Ishikawa (cell line): ENCODE measurements around the gene LYRM4.

Source experiments
- CEBPB ChIP-seq: IDR thresholded peaks from 2 replicates; pipeline ENCODE4 v1.6.1; 2012
- CREB1 ChIP-seq: IDR thresholded peaks from 2 replicates; pipeline ENCODE4 v1.6.1; 2012; ENCODE audit warnings: low read depth
- EGR1 ChIP-seq: IDR thresholded peaks from 2 replicates; pipeline ENCODE4 v1.6.1; 2012
- EP300 ChIP-seq: IDR thresholded peaks from 2 replicates; pipeline ENCODE4 v1.6.1; 2012; ENCODE audit warnings: borderline replicate concordance
- FOXM1 ChIP-seq: IDR thresholded peaks from 2 replicates; pipeline ENCODE4 v1.6.1; 2012; ENCODE audit warnings: low read depth, borderline replicate concordance
- NFIC ChIP-seq: IDR thresholded peaks from 2 replicates; pipeline ENCODE4 v1.6.1; 2012
- RAD21 ChIP-seq: IDR thresholded peaks from 2 replicates; pipeline ENCODE4 v1.6.1; 2012; ENCODE audit warnings: low read depth
- TAF1 ChIP-seq: IDR thresholded peaks from 2 replicates; pipeline ENCODE4 v1.6.1; 2012; ENCODE audit warnings: low read depth, mild to moderate bottlenecking
- TEAD4 ChIP-seq: IDR thresholded peaks from 2 replicates; pipeline ENCODE4 v1.6.1; 2012
- TF ChIP-seq, protein P1 (sequence below): IDR thresholded peaks from 2 replicates; pipeline ENCODE4 v1.6.1; 2012
- TF ChIP-seq, protein P2 (sequence below): IDR thresholded peaks from 2 replicates; pipeline ENCODE4 v1.6.1; 2012; ENCODE audit warnings: low read depth, mild to moderate bottlenecking

DNA sequence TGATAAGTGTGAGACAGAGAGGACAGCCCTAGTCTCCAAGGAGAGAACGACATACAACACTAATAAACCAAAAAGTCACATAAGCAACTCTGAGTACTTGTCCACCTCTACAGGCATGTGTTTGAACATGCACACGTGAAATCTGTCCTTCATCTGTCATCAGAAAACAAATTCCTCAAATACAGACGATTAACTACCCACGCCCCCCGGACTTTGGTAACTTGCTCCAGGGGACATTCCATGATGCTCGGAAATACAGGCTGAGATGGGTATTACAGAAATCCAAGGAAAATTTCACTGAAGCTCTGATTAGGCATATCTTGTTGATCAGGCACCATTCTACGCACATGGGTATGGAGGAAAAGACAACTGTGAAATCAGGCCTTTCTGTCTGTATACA, 57.8 kb downstream of the LYRM4 start:
- TF ChIP-seq EP300 (no peak), TEAD4 (no peak), RAD21 (no peak), FOXM1 (no peak), CREB1 (no peak), EGR1 (no peak), NFIC (no peak), TAF1 (no peak), CEBPB (no peak)
- TF ChIP-seq, protein P1, sequence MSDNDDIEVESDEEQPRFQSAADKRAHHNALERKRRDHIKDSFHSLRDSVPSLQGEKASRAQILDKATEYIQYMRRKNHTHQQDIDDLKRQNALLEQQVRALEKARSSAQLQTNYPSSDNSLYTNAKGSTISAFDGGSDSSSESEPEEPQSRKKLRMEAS: no peak
- TF ChIP-seq, protein P2, sequence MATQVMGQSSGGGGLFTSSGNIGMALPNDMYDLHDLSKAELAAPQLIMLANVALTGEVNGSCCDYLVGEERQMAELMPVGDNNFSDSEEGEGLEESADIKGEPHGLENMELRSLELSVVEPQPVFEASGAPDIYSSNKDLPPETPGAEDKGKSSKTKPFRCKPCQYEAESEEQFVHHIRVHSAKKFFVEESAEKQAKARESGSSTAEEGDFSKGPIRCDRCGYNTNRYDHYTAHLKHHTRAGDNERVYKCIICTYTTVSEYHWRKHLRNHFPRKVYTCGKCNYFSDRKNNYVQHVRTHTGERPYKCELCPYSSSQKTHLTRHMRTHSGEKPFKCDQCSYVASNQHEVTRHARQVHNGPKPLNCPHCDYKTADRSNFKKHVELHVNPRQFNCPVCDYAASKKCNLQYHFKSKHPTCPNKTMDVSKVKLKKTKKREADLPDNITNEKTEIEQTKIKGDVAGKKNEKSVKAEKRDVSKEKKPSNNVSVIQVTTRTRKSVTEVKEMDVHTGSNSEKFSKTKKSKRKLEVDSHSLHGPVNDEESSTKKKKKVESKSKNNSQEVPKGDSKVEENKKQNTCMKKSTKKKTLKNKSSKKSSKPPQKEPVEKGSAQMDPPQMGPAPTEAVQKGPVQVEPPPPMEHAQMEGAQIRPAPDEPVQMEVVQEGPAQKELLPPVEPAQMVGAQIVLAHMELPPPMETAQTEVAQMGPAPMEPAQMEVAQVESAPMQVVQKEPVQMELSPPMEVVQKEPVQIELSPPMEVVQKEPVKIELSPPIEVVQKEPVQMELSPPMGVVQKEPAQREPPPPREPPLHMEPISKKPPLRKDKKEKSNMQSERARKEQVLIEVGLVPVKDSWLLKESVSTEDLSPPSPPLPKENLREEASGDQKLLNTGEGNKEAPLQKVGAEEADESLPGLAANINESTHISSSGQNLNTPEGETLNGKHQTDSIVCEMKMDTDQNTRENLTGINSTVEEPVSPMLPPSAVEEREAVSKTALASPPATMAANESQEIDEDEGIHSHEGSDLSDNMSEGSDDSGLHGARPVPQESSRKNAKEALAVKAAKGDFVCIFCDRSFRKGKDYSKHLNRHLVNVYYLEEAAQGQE: no peak
